Stimulated activated CD4-positive, alpha-beta T cell treated with anti-CD3 and anti-CD28 coated beads, Interleukin-1b, Interleukin-23, amount 100 ng/mL, for 48 hours (primary cell): Measurements from ENCODE around the gene STUB1.

Experiments used
- DNase-seq: peaks from one replicate; pipeline ENCODE4 v3.0.0-alpha.2; 2020

Gene STUB1

GRCh38 chr16:645852-646678 lies 34.1 kb upstream of the STUB1 start:
- no peak for DNase-seq

DNA sequence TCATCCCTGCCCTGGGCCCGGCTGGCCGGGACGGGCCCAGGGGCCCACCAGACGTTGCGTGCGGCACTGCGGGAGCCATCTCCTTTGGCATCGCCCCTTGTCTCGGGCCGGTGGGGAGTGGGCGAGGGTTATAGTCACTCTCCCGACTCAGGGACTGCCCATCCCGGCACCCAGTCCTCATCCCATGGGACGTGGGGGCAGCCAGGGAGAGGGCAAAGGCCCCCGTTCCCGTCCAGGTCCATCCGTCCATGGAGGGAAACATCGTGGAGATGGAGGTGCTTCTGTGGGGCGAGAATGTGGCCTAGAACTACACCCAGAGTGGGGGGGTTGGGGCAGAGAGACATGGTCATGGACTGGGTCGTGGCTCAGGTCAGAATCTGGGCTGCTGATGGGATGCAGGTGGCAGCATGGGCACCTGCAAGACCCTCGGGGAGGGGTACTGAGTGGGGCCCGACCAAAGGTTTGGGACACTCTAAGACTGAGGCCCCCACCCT lies 33.5 kb upstream of the STUB1 start:
- DNase-seq: no peak

DNA sequence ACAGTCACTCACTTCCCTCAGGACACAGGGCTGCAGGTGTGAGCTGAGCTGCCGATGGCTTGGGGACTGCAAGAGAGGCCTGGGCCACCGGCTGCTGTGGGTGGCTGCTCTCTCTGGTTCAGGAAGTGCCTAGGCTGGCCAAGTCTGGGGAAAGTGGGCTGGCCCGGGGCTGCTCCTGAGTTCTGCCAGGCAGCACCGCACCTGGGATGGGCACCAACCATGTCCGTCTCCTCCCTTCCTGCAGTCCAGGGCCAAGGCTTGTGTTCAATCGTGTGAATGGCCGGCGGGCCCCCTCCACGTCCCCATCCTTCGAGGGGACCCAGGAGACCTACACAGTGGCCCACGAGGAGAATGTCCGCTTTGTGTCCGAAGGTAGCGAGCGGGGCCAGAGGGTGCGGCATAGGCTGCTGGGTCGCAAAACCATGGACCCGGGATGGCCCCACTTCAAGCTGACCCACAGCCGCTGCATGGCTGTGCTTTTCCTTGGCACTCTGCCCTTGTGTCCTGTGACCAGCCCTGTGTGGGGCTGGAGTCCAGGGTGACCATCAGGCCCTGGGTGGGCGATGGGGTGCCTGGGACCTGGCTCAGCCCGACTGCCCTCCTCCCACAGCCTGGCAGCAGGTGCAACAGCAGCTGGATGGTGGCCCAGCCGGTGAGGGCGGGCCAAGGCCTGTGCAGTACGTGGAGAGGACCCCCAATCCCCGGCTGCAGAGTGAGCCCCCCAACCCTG lies 32.9 kb upstream of the STUB1 start:
- no peak for DNase-seq

DNA sequence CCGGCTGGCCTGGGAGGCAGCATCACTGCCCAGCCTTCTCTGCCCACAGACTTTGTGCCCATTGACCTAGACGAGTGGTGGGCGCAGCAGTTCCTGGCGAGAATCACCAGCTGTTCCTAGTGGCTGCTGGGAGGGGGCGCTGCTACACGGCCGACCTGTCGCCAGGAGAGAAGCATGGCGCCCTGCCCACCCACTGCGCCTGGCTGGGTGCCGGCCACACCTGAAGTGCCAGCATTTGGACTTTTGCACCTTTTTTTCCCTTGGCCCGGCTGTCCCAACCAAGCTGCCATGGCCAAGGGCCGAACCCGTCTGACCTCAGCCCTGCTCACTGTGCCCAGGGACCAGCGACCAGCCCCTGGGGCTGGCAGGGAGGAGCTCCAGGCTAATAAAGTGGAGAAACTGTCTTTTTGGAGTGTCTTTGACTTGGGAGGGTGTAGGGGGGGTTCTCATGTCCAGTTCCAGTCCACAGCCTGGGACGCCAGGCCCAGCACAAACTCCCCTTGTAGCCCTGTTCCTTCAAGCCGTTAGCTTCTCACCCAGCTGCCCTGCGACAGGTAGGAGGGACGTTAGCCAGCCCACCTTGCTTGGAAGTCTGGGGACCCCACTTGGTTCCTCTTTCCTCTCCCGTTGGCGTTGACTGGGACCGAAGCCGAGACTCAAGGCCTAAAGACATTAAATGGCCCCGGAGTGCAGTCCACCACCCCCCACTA lies 32.0 kb upstream of the STUB1 start:
- DNase-seq: peak; percentile 48

- peak; percentile 93 for DNase-seq
These were observed 31.2 kb upstream of the STUB1 start, which contains the start of gene WDR90 for GRCh38 chr16:648781-649589. WDR90 (plus strand) TSS chr16:649365; CDS start chr16:649417, 52 bp downstream.

- no peak for DNase-seq
These were observed 30.6 kb upstream of the STUB1 start for GRCh38 chr16:649631-650030.

- no peak for DNase-seq
These were observed 28.4 kb upstream of the STUB1 start for GRCh38 chr16:651844-652243.

DNA sequence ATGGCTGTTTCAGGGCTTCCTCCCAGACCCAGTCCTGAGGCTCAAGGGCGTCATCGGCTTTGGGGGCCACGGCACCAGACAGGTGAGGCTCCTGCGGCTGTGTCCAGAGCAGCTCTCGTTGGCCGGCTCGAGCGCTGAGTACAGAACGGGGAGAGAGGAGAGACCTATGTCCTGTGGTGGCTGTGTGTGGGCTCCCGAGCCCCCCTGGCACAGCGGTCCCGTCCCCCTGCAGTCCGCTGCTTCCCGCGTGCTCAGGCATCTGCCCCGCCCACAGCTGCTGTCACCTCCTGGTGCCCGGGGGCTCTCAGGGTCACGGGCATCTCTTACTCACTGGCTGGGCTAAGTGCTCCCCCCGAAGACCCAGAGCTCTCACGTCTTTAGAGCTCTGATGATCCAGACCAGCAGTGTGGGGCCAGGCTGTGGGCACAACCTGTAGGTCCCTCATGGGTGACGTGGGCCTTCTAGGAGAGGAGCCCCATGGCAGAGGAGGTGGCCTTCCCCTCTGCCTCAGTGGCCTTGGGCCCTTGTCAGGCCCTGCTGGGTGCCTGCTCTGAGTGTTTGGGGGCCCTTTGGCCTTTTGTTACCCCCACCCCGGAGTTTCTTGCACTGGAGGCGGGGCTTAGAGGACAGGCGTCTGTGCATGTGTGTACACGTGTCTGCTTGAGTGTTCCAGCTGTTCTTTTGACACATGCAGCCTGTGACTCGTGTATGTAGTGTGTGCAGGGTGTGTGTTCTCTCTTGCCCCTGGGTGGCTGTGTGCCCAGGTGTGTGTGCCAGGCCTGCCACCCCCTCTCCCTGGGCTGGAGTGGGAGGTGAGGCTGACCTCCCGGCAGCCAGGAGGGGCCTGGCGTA lies 27.5 kb upstream of the STUB1 start:
- no peak for DNase-seq

- no peak for DNase-seq
These were observed 26.2 kb upstream of the STUB1 start for GRCh38 chr16:654034-654433.

DNA sequence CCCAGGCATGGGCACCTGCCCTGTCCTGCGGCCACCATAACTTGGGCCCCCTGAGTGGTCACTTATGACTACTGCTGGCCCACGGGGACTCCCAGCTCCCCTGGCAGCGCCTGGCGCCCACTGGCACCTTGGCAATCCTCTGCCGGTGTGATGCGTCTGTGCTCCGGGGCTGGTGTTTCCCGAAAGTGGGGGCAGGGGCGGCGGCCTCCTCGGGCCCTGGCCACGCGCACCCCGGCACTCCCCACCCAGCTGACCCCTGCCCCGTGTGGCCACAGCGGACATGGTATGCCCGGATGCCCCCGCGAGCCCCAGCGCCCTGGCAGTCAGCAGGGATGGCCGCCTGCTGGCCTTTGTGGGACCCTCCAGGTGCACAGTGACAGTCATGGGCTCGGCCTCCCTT lies 22.7 kb upstream of the STUB1 start:
- no peak for DNase-seq

- DNase-seq: no peak
These were observed 21.3 kb upstream of the STUB1 start for GRCh38 chr16:658679-659571.

DNA sequence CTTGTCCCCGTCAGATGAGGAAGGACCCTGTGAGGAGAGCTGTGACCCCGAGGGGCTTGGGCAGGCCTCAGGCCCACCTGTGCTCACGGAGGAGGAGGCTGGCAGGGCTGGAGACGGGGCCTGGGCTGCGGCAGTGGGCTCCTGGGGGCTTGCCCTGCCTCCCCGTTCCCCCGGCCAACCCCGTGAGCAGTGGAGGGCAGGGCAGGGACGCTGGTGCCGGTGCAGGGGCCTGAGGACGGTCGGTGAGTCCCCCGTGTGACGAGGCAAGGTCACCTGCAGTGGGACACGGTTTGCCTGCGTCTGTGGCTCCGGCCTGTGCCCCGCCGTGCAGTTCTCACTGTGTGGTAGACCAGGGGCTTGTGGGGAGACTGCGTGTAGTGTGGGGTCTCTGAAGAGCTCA lies 20.6 kb upstream of the STUB1 start:
- no peak for DNase-seq

GRCh38 chr16:660132-660458 lies 20.1 kb upstream of the STUB1 start:
- no peak for DNase-seq

GRCh38 chr16:660459-661183 lies 19.6 kb upstream of the STUB1 start:
- peak; percentile 71 for DNase-seq

- DNase-seq: no peak
These were observed 18.9 kb upstream of the STUB1 start for GRCh38 chr16:661184-661821.

GRCh38 chr16:662095-662494 lies 18.1 kb upstream of the STUB1 start:
- DNase-seq: no peak

GRCh38 chr16:662597-662996 lies 17.6 kb upstream of the STUB1 start:
- no peak for DNase-seq

DNA sequence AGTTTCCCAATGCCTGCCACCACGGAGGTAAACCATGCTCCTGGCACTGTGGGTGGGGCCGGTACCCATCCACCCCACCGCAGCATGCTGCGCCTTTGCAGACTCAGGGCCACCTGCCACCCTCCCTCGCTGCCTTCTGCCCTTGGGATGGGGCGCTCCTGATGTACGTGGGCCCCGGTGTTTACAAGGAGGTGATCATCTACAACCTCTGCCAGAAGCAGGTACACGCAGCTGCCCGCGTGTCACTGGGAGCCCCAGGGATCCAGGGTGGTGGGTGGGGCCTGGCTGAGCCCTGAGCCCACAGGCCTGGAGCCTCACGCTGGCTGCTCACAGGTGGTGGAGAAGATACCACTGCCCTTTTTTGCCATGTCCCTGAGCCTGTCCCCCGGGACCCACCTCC lies 13.6 kb upstream of the STUB1 start:
- no peak for DNase-seq

- no peak for DNase-seq
These were observed 13.0 kb upstream of the STUB1 start for GRCh38 chr16:667113-667779.
